Hepatocyte (in vitro differentiated cells): ENCODE data around the gene DAPK2. TPM values are rescaled to one million over a fixed set of nuclear protein-coding genes. Genes with fewer than 3 reads are reported as not detected.

Source experiments
- DNase-seq: peaks from one replicate; pipeline ENCODE4 v3.0.0-alpha.2; 2016; ENCODE audit warnings: low spot score
- H2AFZ ChIP-seq: fragments of 200-600 bp; sonication (generic); 2 replicates; pipeline ENCODE4 v1.6.0; 2016; ENCODE audit warnings: antibody characterized with exemption, mild to moderate bottlenecking
- H3K27ac ChIP-seq: fragments of 200-600 bp; sonication (generic); 2 replicates; pipeline ENCODE4 v1.5.1; 2016; ENCODE audit warnings: mild to moderate bottlenecking
- H3K27me3 ChIP-seq: fragments of 200-600 bp; sonication (generic); 2 replicates; pipeline ENCODE4 v1.6.1; 2016
- H3K36me3 ChIP-seq: fragments of 200-600 bp; sonication (generic); replicated peaks from 2 replicates; pipeline ENCODE4 v1.5.1; 2016; ENCODE audit warnings: low read depth; ENCODE audit not compliant: insufficient read depth
- H3K4me1 ChIP-seq: fragments of 200-600 bp; sonication (generic); 2 replicates; pipeline ENCODE4 v1.5.1; 2016; ENCODE audit warnings: mild to moderate bottlenecking, moderate library complexity; ENCODE audit not compliant: insufficient read depth
- H3K4me2 ChIP-seq: fragments of 200-600 bp; sonication (generic); 2 replicates; pipeline ENCODE4 v1.6.0; 2016
- H3K4me3 ChIP-seq: fragments of 200-600 bp; sonication (generic); 2 replicates; pipeline ENCODE4 v1.5.1; 2016; ENCODE audit warnings: mild to moderate bottlenecking
- H3K79me2 ChIP-seq: fragments of 200-600 bp; sonication (generic); 2 replicates; pipeline ENCODE4 v1.6.0; 2017; ENCODE audit warnings: mild to moderate bottlenecking
- H3K9me2 ChIP-seq: fragments of 200-600 bp; sonication (generic); replicated peaks from 2 replicates; pipeline ENCODE4 v1.6.0; 2017; ENCODE audit warnings: mild to moderate bottlenecking; ENCODE audit not compliant: insufficient read depth
- H3K9me3 ChIP-seq: fragments of 200-600 bp; sonication (generic); 2 replicates; pipeline ENCODE4 v1.5.1; 2016; ENCODE audit warnings: low read depth, mild to moderate bottlenecking
- H4K20me1 ChIP-seq: fragments of 200-600 bp; sonication (generic); 2 replicates; pipeline ENCODE4 v1.6.0; 2016; ENCODE audit warnings: mild to moderate bottlenecking; ENCODE audit not compliant: insufficient read depth, poor library complexity, severe bottlenecking
- EZH2 ChIP-seq: fragments of 200-600 bp; sonication (generic); IDR thresholded peaks from 2 replicates; pipeline ENCODE4 v1.6.1; 2016; ENCODE audit warnings: antibody characterized with exemption, mild to moderate bottlenecking, borderline replicate concordance
- EZH2phosphoT487 ChIP-seq: fragments of 200-600 bp; sonication (generic); IDR thresholded peaks from one replicate; pipeline ENCODE4 v1.6.1; 2018; ENCODE audit warnings: antibody characterized with exemption, mild to moderate bottlenecking, low read depth, moderate library complexity; ENCODE audit not compliant: unreplicated experiment, severe bottlenecking
- WGBS: methylation state at CpG from one replicate; pipeline ENCODE4 v1.1.6; 2016; ENCODE audit warnings: low lambda C conversion rate; ENCODE audit errors: missing lambda C conversion rate; 5-methylcytosine and 5-hydroxymethylcytosine counted together
- polyA plus RNA-seq: library from polyadenylated mRNA; unstranded; fragments of >200 nt; fragmentation: Nextera tagmentation; extraction: Ambion mirVana; gene quantifications from 2 replicates; pipeline ENCODE4 v1.2.1, GENCODE V29; 2016
- total RNA-seq: library from RNA; depleted of rRNA; stranded (reverse); fragments of >200 nt; gene quantifications from 2 replicates; pipeline ENCODE4 v1.2.3, GENCODE V29; 2014
- TF ChIP-seq, protein P1 (sequence below): fragments of 200-600 bp; sonication (generic); IDR thresholded peaks from 2 replicates; pipeline ENCODE4 v1.5.1; 2016; ENCODE audit warnings: antibody characterized with exemption, mild to moderate bottlenecking; ENCODE audit not compliant: poor library complexity

DAPK2 gene
- total and polyA plus RNA-seq, 2 experiments from 2014 or later, result 4.9 to 5.1 TPM

DNA sequence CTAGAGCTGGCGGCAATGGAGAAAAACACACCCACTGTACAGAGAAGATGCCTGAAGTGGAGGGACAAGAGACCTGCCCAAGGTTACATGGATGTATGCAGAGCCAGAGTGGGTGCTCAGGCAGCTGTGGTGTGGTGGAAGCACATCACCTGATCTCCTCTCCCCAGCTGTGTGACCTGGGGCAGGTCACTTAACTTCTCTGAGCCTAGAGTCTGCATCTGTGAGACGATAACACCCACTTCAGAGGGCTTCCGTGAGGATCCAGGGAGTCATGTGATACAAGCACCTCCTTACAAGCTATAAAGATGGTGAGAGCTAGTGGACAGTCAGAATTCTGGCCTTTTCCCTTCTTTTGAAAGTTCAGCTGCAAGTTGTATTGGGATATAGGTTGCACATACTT lies 157.5 kb downstream of the DAPK2 start:
- Histone ChIP-seq H2AFZ (no peak overlapping the region), H3K36me3 (no peaks in the 10 kb centered on the region), H3K9me2 (no peaks in the 10 kb centered on the region), H3K27ac (no peak overlapping the region), H4K20me1 (no peaks in the 10 kb centered on the region), H3K9me3 (no peaks in the 10 kb centered on the region), H3K27me3 (no peaks in the 10 kb centered on the region), H3K4me1 (no peaks in the 10 kb centered on the region), H3K4me2 (no peak overlapping the region), H3K4me3 (no peak overlapping the region), H3K79me2 (no peaks in the 10 kb centered on the region)
- TF ChIP-seq, protein P1, sequence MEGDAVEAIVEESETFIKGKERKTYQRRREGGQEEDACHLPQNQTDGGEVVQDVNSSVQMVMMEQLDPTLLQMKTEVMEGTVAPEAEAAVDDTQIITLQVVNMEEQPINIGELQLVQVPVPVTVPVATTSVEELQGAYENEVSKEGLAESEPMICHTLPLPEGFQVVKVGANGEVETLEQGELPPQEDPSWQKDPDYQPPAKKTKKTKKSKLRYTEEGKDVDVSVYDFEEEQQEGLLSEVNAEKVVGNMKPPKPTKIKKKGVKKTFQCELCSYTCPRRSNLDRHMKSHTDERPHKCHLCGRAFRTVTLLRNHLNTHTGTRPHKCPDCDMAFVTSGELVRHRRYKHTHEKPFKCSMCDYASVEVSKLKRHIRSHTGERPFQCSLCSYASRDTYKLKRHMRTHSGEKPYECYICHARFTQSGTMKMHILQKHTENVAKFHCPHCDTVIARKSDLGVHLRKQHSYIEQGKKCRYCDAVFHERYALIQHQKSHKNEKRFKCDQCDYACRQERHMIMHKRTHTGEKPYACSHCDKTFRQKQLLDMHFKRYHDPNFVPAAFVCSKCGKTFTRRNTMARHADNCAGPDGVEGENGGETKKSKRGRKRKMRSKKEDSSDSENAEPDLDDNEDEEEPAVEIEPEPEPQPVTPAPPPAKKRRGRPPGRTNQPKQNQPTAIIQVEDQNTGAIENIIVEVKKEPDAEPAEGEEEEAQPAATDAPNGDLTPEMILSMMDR, result no peak
- TF ChIP-seq EZH2phosphoT487 (no peak), EZH2 (no peak)
- no peak for DNase-seq
- 80% methylated on average over 3 of the region's 3 CpGs for WGBS

DNA sequence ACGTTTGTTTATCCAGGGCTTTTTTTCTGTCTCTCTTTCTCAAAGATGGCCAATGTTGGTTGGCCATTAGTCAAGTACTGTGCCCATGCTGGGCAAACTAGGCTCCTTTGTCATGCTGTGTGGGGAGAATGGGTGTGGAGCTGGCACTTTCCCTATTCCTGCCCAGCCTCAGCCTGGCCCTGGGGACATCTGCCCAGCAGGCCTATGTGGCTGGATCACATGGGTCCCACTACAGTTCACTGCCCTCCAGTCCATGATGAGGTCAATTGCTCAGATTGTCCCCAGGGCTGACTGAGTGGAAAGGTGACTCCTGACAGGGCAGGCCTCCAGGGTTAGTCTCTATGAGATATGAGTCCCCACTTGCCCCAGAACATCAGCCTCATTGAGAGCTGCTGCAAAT lies 158.1 kb downstream of the DAPK2 start:
- H3K79me2 ChIP-seq, result no peaks in the 10 kb centered on the region
- H3K9me3 ChIP-seq, result no peaks in the 10 kb centered on the region
- TF ChIP-seq, protein P1, result no peak
- TF ChIP-seq EZH2phosphoT487 (no peak), EZH2 (no peak)
- no peak for DNase-seq
- H3K4me2 ChIP-seq, result no peak overlapping the region
- H3K36me3 ChIP-seq, result no peaks in the 10 kb centered on the region
- H3K9me2 ChIP-seq, result no peaks in the 10 kb centered on the region
- H4K20me1 ChIP-seq, result no peaks in the 10 kb centered on the region
- H3K27ac ChIP-seq, result no peak overlapping the region
- H2AFZ ChIP-seq, result no peak overlapping the region
- no peak overlapping the region for H3K4me3 ChIP-seq
- H3K27me3 ChIP-seq, result no peaks in the 10 kb centered on the region
- H3K4me1 ChIP-seq, result no peaks in the 10 kb centered on the region
- WGBS, result 89% methylated on average over 1 of the region's 1 CpG

DNA sequence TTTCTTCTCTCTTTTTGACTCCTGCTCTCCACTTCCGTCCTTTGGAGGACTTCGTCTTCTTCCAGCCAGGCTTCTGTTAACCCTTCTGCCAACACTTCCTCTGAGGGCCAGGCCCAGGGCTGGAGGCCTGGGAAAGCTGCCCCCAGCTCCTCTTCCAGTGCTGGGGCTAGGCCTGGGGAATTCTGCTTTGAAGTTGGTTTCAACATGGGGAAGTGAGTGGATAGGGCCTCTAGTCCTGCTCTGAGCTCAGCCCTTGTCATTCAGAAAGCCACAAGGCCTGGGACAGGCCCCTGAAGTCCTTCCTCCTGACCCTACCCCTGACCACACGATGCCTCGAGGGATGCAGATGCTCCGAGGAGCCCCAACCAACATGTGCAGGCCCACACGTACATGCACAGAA lies 158.7 kb downstream of the DAPK2 start:
- Histone ChIP-seq H3K9me3 (no peaks in the 10 kb centered on the region), H3K27me3 (no peaks in the 10 kb centered on the region), H4K20me1 (no peaks in the 10 kb centered on the region), H3K36me3 (no peaks in the 10 kb centered on the region), H2AFZ (no peak overlapping the region), H3K79me2 (no peaks in the 10 kb centered on the region), H3K4me2 (no peak overlapping the region), H3K27ac (no peak overlapping the region), H3K4me1 (no peaks in the 10 kb centered on the region), H3K9me2 (no peaks in the 10 kb centered on the region), H3K4me3 (no peak overlapping the region)
- no peak for DNase-seq
- 77% methylated on average over 6 of the region's 6 CpGs for WGBS
- no peak for TF ChIP-seq EZH2phosphoT487
- TF ChIP-seq, protein P1, result no peak
- TF ChIP-seq EZH2, result no peak

DNA sequence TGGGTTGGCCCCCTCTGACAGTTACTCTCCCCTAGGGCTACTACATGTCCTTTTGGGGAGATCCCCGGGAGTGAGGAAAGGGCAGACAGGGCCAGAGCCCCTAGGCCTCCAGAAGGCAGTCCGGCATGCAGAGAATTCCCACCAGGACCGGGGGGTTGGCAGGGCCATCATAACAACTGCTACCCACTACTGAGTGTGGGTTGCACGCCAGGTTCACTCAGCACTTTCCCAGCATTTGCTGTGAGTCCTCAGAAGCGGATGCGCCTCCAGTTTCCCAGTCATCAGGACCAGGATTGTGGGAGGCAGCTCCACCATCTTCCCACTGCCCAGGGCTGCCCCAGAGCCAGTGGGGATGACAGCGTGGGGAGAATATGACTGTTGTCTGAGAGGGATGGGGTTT lies 161.3 kb downstream of the DAPK2 start:
- Histone ChIP-seq H3K27me3 (no peaks in the 10 kb centered on the region), H3K36me3 (no peaks in the 10 kb centered on the region), H3K9me3 (no peaks in the 10 kb centered on the region), H3K9me2 (no peaks in the 10 kb centered on the region), H3K4me3 (no peak overlapping the region), H2AFZ (no peak overlapping the region), H4K20me1 (no peaks in the 10 kb centered on the region), H3K27ac (no peak overlapping the region), H3K79me2 (no peaks in the 10 kb centered on the region), H3K4me1 (no peaks in the 10 kb centered on the region), H3K4me2 (no peak overlapping the region)
- WGBS, result 93% methylated on average over 6 of the region's 7 CpGs
- TF ChIP-seq EZH2, result no peak
- no peak for TF ChIP-seq EZH2phosphoT487
- TF ChIP-seq, protein P1, result no peak
- no peak for DNase-seq
